ENCODE data around the gene LIG1.

The LIG1 gene

DNA sequence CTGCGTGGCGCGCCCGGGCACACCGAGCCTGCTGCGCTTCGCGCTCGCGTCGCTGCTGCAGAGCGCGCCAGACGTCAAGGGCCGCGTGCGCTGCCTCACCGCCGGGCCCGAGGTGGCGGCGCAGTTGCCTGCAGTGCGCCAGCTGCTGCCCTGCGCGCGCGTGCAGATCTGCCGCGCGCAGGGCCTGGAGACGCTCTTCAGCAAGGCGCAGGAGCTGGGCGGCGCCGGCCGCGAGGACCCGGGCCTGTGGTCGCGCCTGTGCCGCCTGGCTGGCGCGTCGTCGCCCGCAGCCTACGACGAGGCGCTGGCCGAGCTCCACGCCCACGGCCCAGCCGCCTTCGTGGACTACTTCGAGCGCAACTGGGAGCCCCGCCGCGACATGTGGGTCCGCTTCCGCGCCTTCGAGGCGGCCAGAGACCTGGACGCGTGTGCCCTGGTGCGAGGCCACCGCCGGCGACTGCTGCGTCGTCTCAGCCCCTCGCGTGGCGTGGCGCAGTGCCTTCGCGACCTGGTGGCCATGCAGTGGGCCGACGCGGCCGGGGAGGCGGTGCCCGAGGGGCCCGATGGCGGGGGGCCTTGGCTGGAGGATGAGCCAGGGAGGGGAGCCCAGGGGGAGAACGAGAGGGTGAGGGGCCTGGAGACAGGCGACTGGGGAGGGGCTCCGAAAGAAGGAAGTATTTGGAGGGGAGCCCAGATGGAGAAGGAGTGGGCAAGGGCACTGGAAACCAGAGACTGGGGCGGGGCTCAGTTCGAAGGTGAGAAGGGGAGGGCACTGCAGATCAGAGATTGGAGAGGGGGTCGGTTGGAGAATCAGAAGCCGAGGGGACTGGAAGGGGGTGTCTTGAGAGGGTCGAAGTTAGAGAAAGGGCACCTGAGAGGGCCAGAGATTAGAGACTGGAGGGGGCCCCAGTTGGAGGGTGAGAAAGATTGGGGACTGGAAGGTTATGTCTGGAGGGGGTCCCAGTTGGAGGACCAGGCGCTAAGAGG lies 25.0 kb upstream of the LIG1 start:
- TF ChIP-seq POLR2A (IDR thresholded peaks at IDR 0.05; ENCODE audit: extremely low read depth, insufficient read length) (no peak), MYC (IDR thresholded peaks at IDR 0.05; ENCODE audit: low read depth, low read length) (no peak)
- TF ChIP-seq, protein P1, sequence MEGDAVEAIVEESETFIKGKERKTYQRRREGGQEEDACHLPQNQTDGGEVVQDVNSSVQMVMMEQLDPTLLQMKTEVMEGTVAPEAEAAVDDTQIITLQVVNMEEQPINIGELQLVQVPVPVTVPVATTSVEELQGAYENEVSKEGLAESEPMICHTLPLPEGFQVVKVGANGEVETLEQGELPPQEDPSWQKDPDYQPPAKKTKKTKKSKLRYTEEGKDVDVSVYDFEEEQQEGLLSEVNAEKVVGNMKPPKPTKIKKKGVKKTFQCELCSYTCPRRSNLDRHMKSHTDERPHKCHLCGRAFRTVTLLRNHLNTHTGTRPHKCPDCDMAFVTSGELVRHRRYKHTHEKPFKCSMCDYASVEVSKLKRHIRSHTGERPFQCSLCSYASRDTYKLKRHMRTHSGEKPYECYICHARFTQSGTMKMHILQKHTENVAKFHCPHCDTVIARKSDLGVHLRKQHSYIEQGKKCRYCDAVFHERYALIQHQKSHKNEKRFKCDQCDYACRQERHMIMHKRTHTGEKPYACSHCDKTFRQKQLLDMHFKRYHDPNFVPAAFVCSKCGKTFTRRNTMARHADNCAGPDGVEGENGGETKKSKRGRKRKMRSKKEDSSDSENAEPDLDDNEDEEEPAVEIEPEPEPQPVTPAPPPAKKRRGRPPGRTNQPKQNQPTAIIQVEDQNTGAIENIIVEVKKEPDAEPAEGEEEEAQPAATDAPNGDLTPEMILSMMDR (IDR thresholded peaks at IDR 0.05; ENCODE audit: low read depth, low read length): no peak
- TF ChIP-seq, protein P2, sequence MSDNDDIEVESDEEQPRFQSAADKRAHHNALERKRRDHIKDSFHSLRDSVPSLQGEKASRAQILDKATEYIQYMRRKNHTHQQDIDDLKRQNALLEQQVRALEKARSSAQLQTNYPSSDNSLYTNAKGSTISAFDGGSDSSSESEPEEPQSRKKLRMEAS (IDR thresholded peaks at IDR 0.05; ENCODE audit: low read depth, low read length): no peak
- no peak for DNase-seq (ENCODE audit: low read depth)

DNA sequence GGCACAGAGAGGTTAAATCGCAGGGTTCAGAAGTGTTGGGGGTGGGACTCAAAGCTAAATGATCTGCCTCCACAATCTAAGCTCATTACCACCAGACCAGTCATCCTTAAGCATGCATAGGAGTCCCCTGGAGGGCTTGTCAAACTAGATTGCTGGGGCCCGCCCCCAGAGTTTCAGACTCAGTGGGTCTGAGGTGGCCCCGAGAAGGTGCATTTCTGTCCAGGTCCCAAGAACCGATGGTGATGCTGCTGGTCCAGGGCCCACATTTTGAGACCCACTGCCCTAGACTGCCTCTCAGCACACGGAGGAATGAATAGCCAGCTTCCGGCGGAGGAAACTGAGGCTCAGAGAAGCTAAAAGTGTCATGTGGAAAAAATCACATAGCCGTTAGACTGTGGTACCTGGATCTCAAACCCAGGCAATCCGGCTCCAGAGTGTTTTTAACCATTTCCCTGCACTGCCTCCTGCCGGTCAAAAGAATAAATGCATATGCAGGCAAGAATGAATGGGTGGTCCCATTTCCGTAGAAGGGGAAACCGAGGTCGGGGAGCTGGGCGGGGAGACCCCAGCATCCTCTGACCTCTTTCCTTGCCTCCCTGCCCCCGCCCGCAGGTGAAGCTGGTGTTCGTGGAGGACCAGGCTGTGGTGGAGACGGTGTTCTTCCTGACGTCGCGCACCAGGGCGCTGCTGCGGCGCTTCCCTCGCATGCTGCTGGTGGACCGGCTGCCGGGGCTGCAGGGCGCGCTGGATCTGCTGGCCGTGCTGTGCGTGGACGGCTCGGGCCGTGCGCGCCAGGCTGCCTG lies 24.1 kb upstream of the LIG1 start:
- no peak for TF ChIP-seq MYC (IDR thresholded peaks at IDR 0.05; ENCODE audit: low read depth, low read length)
- TF ChIP-seq, protein P1 (IDR thresholded peaks at IDR 0.05; ENCODE audit: low read depth, low read length): peak; percentile 95
- no peak overlapping the region for H3K4me3 ChIP-seq (ENCODE audit: low read depth, low read length)
- DNase-seq (ENCODE audit: low read depth): peak; percentile 68

More for the DNA sequence above, 25.0 kb upstream of the LIG1 start:
- no peak overlapping the region for H3K4me3 ChIP-seq (ENCODE audit: low read depth, low read length)

DNA sequence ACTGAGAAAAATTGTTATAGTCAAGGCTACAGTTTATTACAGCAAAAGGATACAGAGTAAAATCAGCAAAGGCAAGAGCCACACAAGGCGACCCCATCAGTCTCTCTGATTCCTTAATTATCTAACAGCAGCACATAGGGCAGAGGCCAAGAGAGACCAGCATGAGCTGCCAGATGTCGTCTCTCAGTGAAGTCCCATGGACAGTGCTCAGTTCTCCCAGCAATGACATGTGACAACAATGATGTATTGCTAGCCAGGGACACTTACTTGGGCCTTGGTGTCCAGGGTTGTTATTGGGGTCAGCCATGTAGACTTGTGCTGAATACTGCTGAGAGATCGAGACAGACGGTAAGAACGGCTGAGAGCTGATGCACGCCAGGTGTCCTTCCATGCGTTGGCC lies 22.6 kb upstream of the LIG1 start:
- no peak for DNase-seq (ENCODE audit: low read depth)
- no peak overlapping the region for H3K4me3 ChIP-seq (ENCODE audit: low read depth, low read length)
- TF ChIP-seq, protein P2 (IDR thresholded peaks at IDR 0.05; ENCODE audit: low read depth, low read length): no peak
- no peak for TF ChIP-seq POLR2A (IDR thresholded peaks at IDR 0.05; ENCODE audit: extremely low read depth, insufficient read length)
- TF ChIP-seq, protein P1 (IDR thresholded peaks at IDR 0.05; ENCODE audit: low read depth, low read length): no peak
- no peak for TF ChIP-seq MYC (IDR thresholded peaks at IDR 0.05; ENCODE audit: low read depth, low read length)

DNA sequence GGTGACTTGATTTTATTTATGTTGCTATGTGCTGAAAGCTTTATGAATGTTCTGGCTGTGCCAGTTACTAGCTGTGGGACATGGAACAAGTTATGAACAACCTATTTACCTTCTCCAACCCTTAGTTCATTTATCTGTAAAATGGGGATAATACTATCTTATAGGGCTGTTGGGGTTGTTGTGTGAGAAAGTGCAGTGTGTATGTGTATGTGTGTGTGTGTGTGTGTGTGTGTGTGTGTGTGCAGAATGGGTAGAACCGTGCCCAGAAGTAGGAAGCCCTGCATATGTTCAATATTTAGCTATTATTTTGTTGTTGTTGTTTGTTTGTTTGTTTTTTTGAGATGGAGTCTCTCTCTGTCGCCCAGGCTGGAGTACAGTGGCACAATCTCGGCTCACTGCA lies 20.7 kb upstream of the LIG1 start:
- no peak overlapping the region for H3K4me3 ChIP-seq (ENCODE audit: low read depth, low read length)
- no peak for DNase-seq (ENCODE audit: low read depth)
- TF ChIP-seq, protein P1 (IDR thresholded peaks at IDR 0.05; ENCODE audit: low read depth, low read length): no peak
- TF ChIP-seq, protein P2 (IDR thresholded peaks at IDR 0.05; ENCODE audit: low read depth, low read length): no peak
- TF ChIP-seq MYC (IDR thresholded peaks at IDR 0.05; ENCODE audit: low read depth, low read length) (no peak), POLR2A (IDR thresholded peaks at IDR 0.05; ENCODE audit: extremely low read depth, insufficient read length) (no peak)

DNA sequence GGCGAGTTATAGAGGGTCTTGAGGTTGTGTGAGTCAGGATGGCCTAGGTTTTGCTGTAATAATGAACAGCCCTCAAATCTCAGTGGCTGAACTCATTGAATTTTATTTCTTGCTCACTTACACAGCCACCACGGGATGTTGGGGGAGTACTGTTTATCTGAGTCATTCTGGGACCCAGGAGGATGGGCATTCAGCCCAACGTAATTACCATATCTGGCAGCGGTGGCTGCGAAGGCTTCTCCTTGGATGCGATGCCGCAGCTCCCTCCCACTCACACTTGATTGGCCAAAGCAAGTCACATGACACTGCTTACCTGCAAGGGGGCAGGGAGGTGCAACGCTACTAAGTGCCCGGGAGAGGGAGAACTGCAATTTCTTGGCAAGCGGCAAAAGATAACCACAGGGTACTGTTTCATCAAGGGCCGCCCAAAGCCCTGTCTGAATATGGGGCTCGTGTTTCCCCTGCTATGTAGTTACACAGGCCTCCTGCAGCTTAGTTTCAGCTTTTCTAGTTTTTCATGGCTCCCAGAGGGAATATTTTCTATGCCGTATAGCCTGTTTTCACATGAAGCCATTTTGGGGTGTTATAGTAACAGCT lies 20.2 kb upstream of the LIG1 start:
- DNase-seq (ENCODE audit: low read depth): peak; percentile 64
- H3K4me3 ChIP-seq (ENCODE audit: low read depth, low read length): no peak overlapping the region
- TF ChIP-seq, protein P2 (IDR thresholded peaks at IDR 0.05; ENCODE audit: low read depth, low read length): no peak
- no peak for TF ChIP-seq POLR2A (IDR thresholded peaks at IDR 0.05; ENCODE audit: extremely low read depth, insufficient read length)
- TF ChIP-seq, protein P1 (IDR thresholded peaks at IDR 0.05; ENCODE audit: low read depth, low read length): no peak
- TF ChIP-seq MYC (IDR thresholded peaks at IDR 0.05; ENCODE audit: low read depth, low read length): no peak; the same call in 1 of the 2 replicates

Measured in NB4 (cell line).